GM13976 (cell line): ENCODE data around the gene UTP4.

Source experiments
- DNase-seq: peaks from one replicate; pipeline ENCODE4 v3.0.0; 2012; ENCODE audit warnings: low spot score
- CTCF ChIP-seq: IDR thresholded peaks from 2 replicates; pipeline ENCODE4 v1.5.1; 2012; ENCODE audit warnings: borderline replicate concordance, mild to moderate bottlenecking; ENCODE audit not compliant: insufficient read depth; ENCODE audit errors: extremely low read depth, missing control alignments, control extremely low read depth
- in situ Hi-C: fragments of 300-500 bp; cut with MboI; formaldehyde crosslinking; loops from one replicate; pipeline ENCODE4 v1.12.0; 2022; ENCODE audit warnings: low sequenced_read_pairs, mixed read lengths, inconsistent platforms; ENCODE audit not compliant: unreplicated experiment

The UTP4 gene

GRCh38 chr16:69089091-69089910 lies 43.1 kb upstream of the UTP4 start:
- no peak for TF ChIP-seq CTCF
- in situ Hi-C loops = no loop called here
- DNase-seq = peak; percentile 49

GRCh38 chr16:69093974-69094373 lies 38.5 kb upstream of the UTP4 start:
- in situ Hi-C loops = no loop called here

GRCh38 chr16:69094501-69094900 lies 37.9 kb upstream of the UTP4 start:
- TF ChIP-seq CTCF = no peak
- no peak for DNase-seq
- in situ Hi-C loops = no loop called here

More at GRCh38 chr16:69093974-69094373, 38.5 kb upstream of the UTP4 start:
- TF ChIP-seq CTCF = no peak
- DNase-seq = no peak

- no peak for TF ChIP-seq CTCF
- in situ Hi-C loops = no loop called here
- no peak for DNase-seq
Measured at GRCh38 chr16:69095193-69095592, 37.3 kb upstream of the UTP4 start.

GRCh38 chr16:69100071-69100691 lies 32.3 kb upstream of the UTP4 start:
- in situ Hi-C loops = loop anchor here (25.0 kb wide), 1 partner anchor 238 kb away; no protein-coding TSS in a partner anchor

More at GRCh38 chr16:69100071-69100691, 32.3 kb upstream of the UTP4 start:
- no peak for DNase-seq
- no peak for TF ChIP-seq CTCF
